Measurements from ENCODE around the gene RASGEF1C.
"Not testable (repeated sequence)": the region's sequence is repeated elsewhere in the genome, so short reads cannot be mapped to it uniquely, and the experiment has no call there.

The RASGEF1C gene

GRCh38 chr5:180210961-180211760 lies 2.1 kb upstream of the RASGEF1C start:
- DNase-seq = no peak

- DNase-seq = not testable (repeated sequence)
Measured at GRCh38 chr5:180210077-180210476, 1.1 kb upstream of the RASGEF1C start.

- no peak for DNase-seq
Measured at GRCh38 chr5:180208435-180209081, 453 bp downstream of the RASGEF1C start.

GRCh38 chr5:180208038-180208434 lies 975 bp downstream of the RASGEF1C start:
- no peak for DNase-seq

GRCh38 chr5:180207593-180207992 lies 1.4 kb downstream of the RASGEF1C start:
- no peak for DNase-seq

- no peak for DNase-seq
Measured at GRCh38 chr5:180206993-180207392, 2.0 kb downstream of the RASGEF1C start.

GRCh38 chr5:180205916-180206315 lies 3.1 kb downstream of the RASGEF1C start:
- DNase-seq = no peak

- DNase-seq = no peak
Measured at GRCh38 chr5:180204276-180204819, 4.7 kb downstream of the RASGEF1C start.

GRCh38 chr5:180202939-180203573 lies 6.0 kb downstream of the RASGEF1C start:
- no peak for DNase-seq

GRCh38 chr5:180201051-180201987 lies 7.7 kb downstream of the RASGEF1C start:
- DNase-seq = no peak

- DNase-seq = no peak
Measured at GRCh38 chr5:180199390-180199789, 9.6 kb downstream of the RASGEF1C start.

GRCh38 chr5:180198208-180198607 lies 10.8 kb downstream of the RASGEF1C start:
- DNase-seq = no peak

- DNase-seq = no peak
Measured at GRCh38 chr5:180197016-180197702, 11.9 kb downstream of the RASGEF1C start.

- DNase-seq = no peak
Measured at GRCh38 chr5:180194410-180195345, 14.3 kb downstream of the RASGEF1C start.

- no peak for DNase-seq
Measured at GRCh38 chr5:180193749-180194375, 15.1 kb downstream of the RASGEF1C start.

- no peak for DNase-seq
Measured at GRCh38 chr5:180191716-180192115, 17.3 kb downstream of the RASGEF1C start.

GRCh38 chr5:180187767-180188166 lies 21.2 kb downstream of the RASGEF1C start:
- DNase-seq = no peak

GRCh38 chr5:180180846-180181245 lies 28.2 kb downstream of the RASGEF1C start:
- no peak for DNase-seq

- no peak for DNase-seq
Measured at GRCh38 chr5:180180421-180180820, 28.6 kb downstream of the RASGEF1C start.
